NCI-H2107 treated with DMSO at 0.1 percent for 48 hours (cell line): ENCODE results near the gene CNNM2.
"Not testable (repeated sequence)": the region's sequence is repeated elsewhere in the genome, so short reads cannot be mapped to it uniquely, and the experiment has no call there.

ENCODE experiments used
- DNase-seq: peaks from one replicate; lab custom pipeline; 2025; ENCODE audit not compliant: unreplicated experiment; lab: John Stamatoyannopoulos, UW

Gene CNNM2

GRCh38 chr10:103021900-103022293 lies 103.8 kb downstream of the CNNM2 start:
- DNase-seq, result no peak

GRCh38 chr10:103025696-103026095 lies 107.6 kb downstream of the CNNM2 start:
- no peak for DNase-seq

- no peak for DNase-seq
Observed at GRCh38 chr10:103038570-103038969, 120.5 kb downstream of the CNNM2 start.

- DNase-seq, result no peak
Observed at GRCh38 chr10:103040418-103040817, 122.3 kb downstream of the CNNM2 start.

- no peak for DNase-seq
Observed at GRCh38 chr10:103041391-103041790, 123.3 kb downstream of the CNNM2 start.

GRCh38 chr10:103042129-103042528 lies 124.0 kb downstream of the CNNM2 start:
- peak; percentile 44 for DNase-seq

- no peak for DNase-seq
Observed at GRCh38 chr10:103042908-103043307, 124.8 kb downstream of the CNNM2 start.

- DNase-seq, result no peak
Observed at GRCh38 chr10:103044942-103045489, 126.9 kb downstream of the CNNM2 start.

- no peak for DNase-seq
Observed at GRCh38 chr10:103045961-103046360, 127.9 kb downstream of the CNNM2 start.

- no peak for DNase-seq
Observed at GRCh38 chr10:103047381-103047780, 129.3 kb downstream of the CNNM2 start.

- DNase-seq, result no peak
Observed at GRCh38 chr10:103049237-103049636, 131.1 kb downstream of the CNNM2 start.

GRCh38 chr10:103053659-103054581 lies 135.8 kb downstream of the CNNM2 start:
- no peak for DNase-seq

- no peak for DNase-seq
Observed at GRCh38 chr10:103054621-103055020, 136.5 kb downstream of the CNNM2 start.

- DNase-seq, result no peak
Observed at GRCh38 chr10:103055105-103055504, 137.0 kb downstream of the CNNM2 start.

- no peak for DNase-seq
Observed at GRCh38 chr10:103058034-103058433, 139.9 kb downstream of the CNNM2 start.

- no peak for DNase-seq
Observed at GRCh38 chr10:103060575-103060974, 142.5 kb downstream of the CNNM2 start.

- DNase-seq, result no peak
Observed at GRCh38 chr10:103062854-103063590, 144.9 kb downstream of the CNNM2 start.

GRCh38 chr10:103064956-103065355 lies 146.9 kb downstream of the CNNM2 start:
- DNase-seq, result no peak

GRCh38 chr10:103066141-103067098 lies 148.3 kb downstream of the CNNM2 start:
- no peak for DNase-seq

- not testable (repeated sequence) for DNase-seq
Observed at GRCh38 chr10:103067099-103067477, 149.0 kb downstream of the CNNM2 start.

GRCh38 chr10:103067484-103067883 lies 149.4 kb downstream of the CNNM2 start:
- DNase-seq, result no peak
